Uterus (tissue), 4 donors: ENCODE data around the gene HOXC13. TPM values are rescaled to one million over a fixed set of nuclear protein-coding genes. Genes with fewer than 3 reads are reported as not detected.

Experiments used
- DNase-seq, 2 donors: peaks; one replicate each; pipeline ENCODE4 v3.0.0-alpha.2; 2019 to 2020
- H3K27ac ChIP-seq, 2 donors: fragments of 200-600 bp; sonication (generic); 1 replicate in 1 of 2; 2 replicates in 1 of 2; pipeline ENCODE4 v1.5.1; 2016 to 2018
- H3K27me3 ChIP-seq, 2 donors: fragments of 200-600 bp; sonication (generic); one replicate each; pipeline ENCODE4 v1.5.1; 2018 to 2019; ENCODE audit warnings: control low read depth in 1 of 2
- H3K36me3 ChIP-seq, 2 donors: fragments of 200-600 bp; sonication (generic); one replicate each; pipeline ENCODE4 v1.5.1; 2019; ENCODE audit warnings: control low read depth in 1 of 2
- H3K4me1 ChIP-seq, 2 donors: fragments of 200-600 bp; sonication (generic); one replicate each; pipeline ENCODE4 v1.5.1; 2018 to 2019; ENCODE audit warnings: control low read depth in 1 of 2
- H3K4me3 ChIP-seq, 2 donors: fragments of 200-600 bp; sonication (generic); 1 replicate in 1 of 2; 2 replicates in 1 of 2; pipeline ENCODE4 v1.5.1; 2018 to 2019; ENCODE audit warnings: mild to moderate bottlenecking in 1 of 2
- H3K9me3 ChIP-seq, 2 donors: fragments of 200-600 bp; sonication (generic); one replicate each; pipeline ENCODE4 v1.5.1; 2019; ENCODE audit warnings: control low read depth in 1 of 2
- CTCF ChIP-seq, 4 experiments: fragments of 200-600 bp in 2 of 4; fragments of 450-650 bp in 2 of 4; sonication (generic) in 2 of 4; IDR thresholded peaks; one replicate each; pipeline ENCODE4 v1.5.1; 2016 to 2019; ENCODE audit warnings: antibody characterized with exemption in 4 of 4, mild to moderate bottlenecking in 2 of 4, moderate library complexity in 1 of 4
- POLR2A ChIP-seq, 2 donors: fragments of 450-650 bp; IDR thresholded peaks; one replicate each; pipeline ENCODE4 v1.6.1; 2016; ENCODE audit warnings: antibody characterized with exemption in 2 of 2, mild to moderate bottlenecking in 1 of 2, moderate library complexity in 1 of 2
- intact Hi-C: fragments of 100-400 bp; cut with DNase I; formaldehyde crosslinking; loops from one replicate; pipeline ENCODE4 v1.15.1; 2023; ENCODE audit warnings: low total_unique reads
- total RNA-seq, 4 donors: library from RNA; depleted of rRNA in 3 of 4; stranded (reverse); fragments of >200 nt in 3 of 4; gene quantifications; one replicate each; pipeline versions ENCODE4 v1.1.0 to v1.2.4, GENCODE V29; 2014 to 2023
- donor health status: DM: yes; HTN: yes; CAD: no.

Gene HOXC13
- total RNA-seq, 4 donors from 2014 or later, result not detected

GRCh38 chr12:53986686-53987483 lies 48.3 kb downstream of the HOXC13 start:
- TF ChIP-seq CTCF (IDR thresholded peaks at IDR 0.05), result no peak
- no peak for TF ChIP-seq POLR2A (IDR thresholded peaks at IDR 0.05)
- Histone ChIP-seq H3K4me1 (peaks cover 0 to 17% of the 10 kb centered on the region in 2 donors), H3K27me3 (peaks cover 15 to 94% of the 10 kb centered on the region in 2 donors), H3K36me3 (no peaks in the 10 kb centered on the region), H3K4me3 (peak overlapping the region in 1 of 2 donors; percentile 39), H3K9me3 (no peaks in the 10 kb centered on the region), H3K27ac (no peak overlapping the region)
- DNase-seq, result no peak
- intact Hi-C loops, result no loop called here

GRCh38 chr12:53987787-53988230 lies 49.2 kb downstream of the HOXC13 start:
- H3K4me3 ChIP-seq, result no peak overlapping the region
- H3K27ac ChIP-seq, result no peak overlapping the region
- TF ChIP-seq CTCF (IDR thresholded peaks at IDR 0.05), result no peak
- no peak for TF ChIP-seq POLR2A (IDR thresholded peaks at IDR 0.05)
- peaks cover 16 to 95% of the 10 kb centered on the region in 2 donors for H3K27me3 ChIP-seq
- H3K36me3 ChIP-seq, result no peaks in the 10 kb centered on the region
- intact Hi-C loops, result no loop called here
- DNase-seq, result no peak
- no peaks in the 10 kb centered on the region for H3K9me3 ChIP-seq
- peaks cover 0 to 17% of the 10 kb centered on the region in 2 donors for H3K4me1 ChIP-seq

- intact Hi-C loops, result no loop called here
- peaks cover 0 to 17% of the 10 kb centered on the region in 2 donors for H3K4me1 ChIP-seq
- TF ChIP-seq POLR2A (IDR thresholded peaks at IDR 0.05), result no peak
- TF ChIP-seq CTCF (IDR thresholded peaks at IDR 0.05), result no peak
- H3K4me3 ChIP-seq, result no peak overlapping the region
- H3K27me3 ChIP-seq, result peaks cover 18 to 96% of the 10 kb centered on the region in 2 donors
- DNase-seq, result no peak
- H3K27ac ChIP-seq, result no peak overlapping the region
- no peaks in the 10 kb centered on the region for H3K36me3 ChIP-seq
- no peaks in the 10 kb centered on the region for H3K9me3 ChIP-seq
Observed at GRCh38 chr12:53988541-53989226, 50.1 kb downstream of the HOXC13 start.

GRCh38 chr12:53989227-53990113 lies 50.8 kb downstream of the HOXC13 start:
- TF ChIP-seq CTCF (IDR thresholded peaks at IDR 0.05), result peak in 1 of 4 experiments; percentile 6
- no peak for TF ChIP-seq POLR2A (IDR thresholded peaks at IDR 0.05)
- Histone ChIP-seq H3K9me3 (no peaks in the 10 kb centered on the region), H3K27ac (no peak overlapping the region), H3K36me3 (no peaks in the 10 kb centered on the region), H3K4me1 (peaks cover 0 to 21% of the 10 kb centered on the region in 2 donors), H3K4me3 (no peak overlapping the region), H3K27me3 (peaks cover 24 to 96% of the 10 kb centered on the region in 2 donors)
- no peak for DNase-seq
- intact Hi-C loops, result no loop called here
